Stomach smooth muscle (tissue), 2 donors: ENCODE data around the gene FAM222B.
"Not testable (repeated sequence)": the region's sequence is repeated elsewhere in the genome, so short reads cannot be mapped to it uniquely, and the experiment has no call there.

ENCODE experiments used
- H3K27ac ChIP-seq: one replicate; pipeline ENCODE4 v1.7.0; 2013; ENCODE audit warnings: mild to moderate bottlenecking, low read length, inconsistent platforms
- H3K27me3 ChIP-seq, 2 donors: one replicate each; pipeline ENCODE4 v1.7.0; 2013; ENCODE audit warnings: low read length in 2 of 2; ENCODE audit not compliant: insufficient read depth in 2 of 2, control insufficient read depth in 1 of 2
- H3K36me3 ChIP-seq, 2 donors: one replicate each; pipeline ENCODE4 v1.7.0; 2013; ENCODE audit warnings: low read length in 2 of 2; ENCODE audit not compliant: control insufficient read depth in 2 of 2, insufficient read depth in 2 of 2
- H3K4me1 ChIP-seq: one replicate; pipeline ENCODE4 v1.7.0; 2013; ENCODE audit warnings: low read length; ENCODE audit not compliant: control insufficient read depth, insufficient read depth
- H3K4me3 ChIP-seq, 2 donors: one replicate each; pipeline ENCODE4 v1.7.0; 2013; ENCODE audit warnings: low read length in 2 of 2
- H3K9ac ChIP-seq, 2 donors: one replicate each; pipeline ENCODE4 v1.7.0; 2013; ENCODE audit warnings: low read length in 2 of 2, mild to moderate bottlenecking in 1 of 2
- H3K9me3 ChIP-seq, 2 donors: one replicate each; pipeline ENCODE4 v1.7.0; 2013; ENCODE audit warnings: low read length in 2 of 2; ENCODE audit not compliant: control insufficient read depth in 2 of 2
- donor health status: healthy.
- donor health status: Pancreatic carcinoma.

The FAM222B gene

DNA sequence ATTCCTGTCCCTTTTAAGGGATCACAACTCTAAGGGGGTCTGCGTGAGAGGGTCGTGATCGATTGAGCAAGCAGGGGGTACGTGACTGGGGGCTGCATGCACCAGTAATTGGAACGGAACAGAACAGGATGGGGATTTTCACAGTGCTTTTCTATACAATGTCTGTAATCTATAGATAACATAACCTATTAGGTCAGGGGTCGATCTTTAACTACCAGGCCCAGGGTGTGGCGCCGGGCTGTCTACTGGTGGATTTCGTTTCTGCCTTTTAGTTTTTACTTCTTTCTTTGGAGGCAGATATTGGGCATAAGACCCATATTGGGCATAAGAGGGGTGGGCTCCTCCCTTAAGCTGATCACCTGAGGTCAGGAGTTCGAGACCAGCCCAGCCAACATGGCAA, 6.0 kb downstream of the FAM222B start:
- H3K4me3 ChIP-seq, H3K4me1 ChIP-seq, H3K9me3 ChIP-seq, H3K27me3 ChIP-seq, H3K27ac ChIP-seq, H3K36me3 ChIP-seq, H3K9ac ChIP-seq: not testable (repeated sequence)

- Histone ChIP-seq H3K9me3 (no peaks in the 10 kb centered on the region), H3K27me3 (no peaks in the 10 kb centered on the region), H3K36me3 (no peaks in the 10 kb centered on the region), H3K4me3 (no peak overlapping the region), H3K27ac (no peak overlapping the region), H3K4me1 (no peaks in the 10 kb centered on the region), H3K9ac (no peak overlapping the region)
Measured at GRCh38 chr17:28834420-28834819, 8.2 kb downstream of the FAM222B start.

GRCh38 chr17:28828294-28829040, 14.1 kb downstream of the FAM222B start:
- no peaks in the 10 kb centered on the region for H3K36me3 ChIP-seq
- no peaks in the 10 kb centered on the region for H3K4me1 ChIP-seq
- no peak overlapping the region for H3K4me3 ChIP-seq
- no peaks in the 10 kb centered on the region for H3K9me3 ChIP-seq
- no peak overlapping the region for H3K9ac ChIP-seq
- H3K27ac ChIP-seq = no peak overlapping the region
- no peaks in the 10 kb centered on the region for H3K27me3 ChIP-seq

DNA sequence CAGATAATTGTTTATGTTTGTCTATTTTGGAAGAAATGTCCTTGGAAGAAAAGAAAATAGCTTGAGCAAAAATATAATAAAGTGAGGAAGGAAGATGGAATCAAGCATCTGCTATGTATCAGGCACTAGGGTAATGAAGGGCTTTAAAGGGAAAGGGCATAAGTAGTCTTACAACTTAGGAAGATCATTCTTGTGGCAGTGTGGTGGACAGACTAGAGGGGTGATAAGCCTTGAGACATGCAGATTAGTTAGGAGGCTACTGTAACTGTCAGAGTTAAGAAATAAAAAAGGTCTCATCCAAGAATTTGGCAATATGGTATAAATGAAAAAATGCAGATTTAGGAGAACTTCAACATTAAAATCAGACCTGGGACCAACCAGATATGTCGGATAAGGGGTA, 14.9 kb downstream of the FAM222B start:
- Histone ChIP-seq H3K4me1 (no peaks in the 10 kb centered on the region), H3K27ac (no peak overlapping the region), H3K4me3 (no peak overlapping the region), H3K27me3 (no peaks in the 10 kb centered on the region), H3K9me3 (no peaks in the 10 kb centered on the region), H3K9ac (no peak overlapping the region), H3K36me3 (no peaks in the 10 kb centered on the region)

GRCh38 chr17:28819582-28819981, 23.0 kb downstream of the FAM222B start:
- Histone ChIP-seq H3K27ac (no peak overlapping the region), H3K27me3 (no peaks in the 10 kb centered on the region), H3K36me3 (no peaks in the 10 kb centered on the region), H3K4me3 (no peak overlapping the region), H3K9ac (no peak overlapping the region), H3K9me3 (no peaks in the 10 kb centered on the region), H3K4me1 (no peaks in the 10 kb centered on the region)

- no peak overlapping the region for H3K9ac ChIP-seq
Measured at GRCh38 chr17:28818819-28819221, 23.8 kb downstream of the FAM222B start.

GRCh38 chr17:28816540-28816939, 26.1 kb downstream of the FAM222B start:
- no peak overlapping the region for H3K4me3 ChIP-seq
- no peak overlapping the region for H3K9ac ChIP-seq
- H3K36me3 ChIP-seq = no peaks in the 10 kb centered on the region
- no peaks in the 10 kb centered on the region for H3K4me1 ChIP-seq
- no peaks in the 10 kb centered on the region for H3K9me3 ChIP-seq
- no peaks in the 10 kb centered on the region for H3K27me3 ChIP-seq
- H3K27ac ChIP-seq = no peak overlapping the region

More at GRCh38 chr17:28818819-28819221, 23.8 kb downstream of the FAM222B start:
- Histone ChIP-seq H3K27me3 (no peaks in the 10 kb centered on the region), H3K27ac (no peak overlapping the region), H3K4me1 (no peaks in the 10 kb centered on the region), H3K4me3 (no peak overlapping the region), H3K9me3 (no peaks in the 10 kb centered on the region), H3K36me3 (no peaks in the 10 kb centered on the region)

DNA sequence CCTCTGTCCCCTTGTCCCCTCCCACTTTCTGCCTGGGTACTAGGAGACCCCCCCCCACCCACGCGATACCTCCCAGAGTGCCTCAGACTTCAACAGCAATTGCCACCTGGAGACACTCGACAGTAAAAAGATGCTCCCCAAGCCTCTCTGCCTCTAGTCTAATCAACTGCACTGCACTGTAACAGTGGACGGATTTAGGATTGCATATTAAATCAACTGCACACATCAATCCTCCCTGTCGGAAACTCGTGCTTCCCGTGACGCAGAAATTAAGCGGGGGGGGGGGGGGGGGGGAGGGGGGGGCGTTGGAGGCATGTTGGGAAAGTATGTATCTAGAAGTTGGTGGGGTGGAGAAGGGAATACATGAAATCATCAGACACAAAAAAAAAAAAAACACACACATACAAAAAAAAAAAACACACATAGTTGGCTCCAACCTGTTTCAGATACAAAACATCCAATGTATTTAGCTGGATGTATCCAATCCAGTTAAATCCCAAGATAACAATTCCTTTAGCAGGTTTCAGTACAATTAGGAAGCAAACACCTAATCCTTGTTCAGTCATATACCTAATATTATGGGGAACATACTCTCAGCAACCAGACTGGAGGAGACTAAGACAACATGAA, 29.7 kb downstream of the FAM222B start:
- H3K9ac ChIP-seq = peak overlapping the region; percentile 74 to 85
- no peaks in the 10 kb centered on the region for H3K9me3 ChIP-seq
- H3K27ac ChIP-seq = peak overlapping the region; percentile 81
- peak overlapping the region; percentile 89 to 98 for H3K4me3 ChIP-seq
- H3K27me3 ChIP-seq = no peaks in the 10 kb centered on the region
- peaks cover 14% of the 10 kb centered on the region for H3K4me1 ChIP-seq
- no peaks in the 10 kb centered on the region for H3K36me3 ChIP-seq

- H3K27ac ChIP-seq = peak overlapping the region; percentile 81
- H3K27me3 ChIP-seq = no peaks in the 10 kb centered on the region
- no peaks in the 10 kb centered on the region for H3K36me3 ChIP-seq
- H3K9me3 ChIP-seq = no peaks in the 10 kb centered on the region
- H3K4me3 ChIP-seq = peak overlapping the region; percentile 89 to 98
- H3K4me1 ChIP-seq = peaks cover 20% of the 10 kb centered on the region
- H3K9ac ChIP-seq = peak overlapping the region; percentile 85 to 86
Measured at GRCh38 chr17:28812091-28812747, 30.4 kb downstream of the FAM222B start.

- Histone ChIP-seq H3K4me3 (peak overlapping the region; percentile 89 to 98), H3K27me3 (no peaks in the 10 kb centered on the region), H3K9ac (peak overlapping the region; percentile 83 to 86), H3K9me3 (no peaks in the 10 kb centered on the region), H3K27ac (peak overlapping the region; percentile 81), H3K36me3 (no peaks in the 10 kb centered on the region), H3K4me1 (peaks cover 24% of the 10 kb centered on the region)
Measured at GRCh38 chr17:28811651-28812090, 30.9 kb downstream of the FAM222B start.
